Gastroesophageal sphincter (tissue), 4 donors: Measurements from ENCODE around the gene EPHA1. TPM values are rescaled to one million over a fixed set of nuclear protein-coding genes. Genes with fewer than 3 reads are reported as not detected.

Experiments used
- ATAC-seq: fragments of 150-250 bp; one replicate; pipeline ENCODE4 v1.9.1; 2016; ENCODE audit warnings: mild to moderate bottlenecking, moderate library complexity
- H3K27ac ChIP-seq, 4 donors: fragments of 200-600 bp; sonication (generic) in 3 of 4; 1 replicate in 3 of 4; 2 replicates in 1 of 4; pipeline ENCODE4 v1.5.1; 2016 to 2019
- H3K27me3 ChIP-seq: fragments of 200-600 bp; sonication (generic); one replicate; pipeline ENCODE4 v1.5.1; 2019
- H3K36me3 ChIP-seq, 2 donors: fragments of 200-600 bp; sonication (generic); one replicate each; pipeline ENCODE4 v1.5.1; 2019; ENCODE audit warnings: control low read depth in 1 of 2
- H3K4me1 ChIP-seq, 3 donors: fragments of 200-600 bp; sonication (generic); 1 replicate in 2 of 3; 2 replicates in 1 of 3; pipeline ENCODE4 v1.5.1; 2016 to 2019; ENCODE audit warnings: control low read depth in 2 of 3
- H3K4me3 ChIP-seq, 2 donors: fragments of 200-600 bp; sonication (generic); one replicate each; pipeline ENCODE4 v1.5.1; 2019; ENCODE audit warnings: mild to moderate bottlenecking in 1 of 2, moderate library complexity in 1 of 2
- H3K9me3 ChIP-seq, 3 donors: fragments of 200-600 bp; sonication (generic); one replicate each; pipeline ENCODE4 v1.5.1; 2017 to 2019; ENCODE audit warnings: control low read depth in 2 of 3
- CTCF ChIP-seq, 4 experiments: fragments of 200-600 bp in 2 of 4; fragments of 450-650 bp in 2 of 4; sonication (generic) in 1 of 4; IDR thresholded peaks; one replicate each; pipeline ENCODE4 v1.5.1; 2017 to 2019; ENCODE audit warnings: antibody characterized with exemption in 4 of 4, mild to moderate bottlenecking in 2 of 4, moderate library complexity in 2 of 4
- EP300 ChIP-seq: sonication (generic); formaldehyde crosslinking; IDR thresholded peaks from one replicate; pipeline ENCODE4 v1.6.1; 2017; ENCODE audit warnings: antibody characterized with exemption, mild to moderate bottlenecking
- POLR2A ChIP-seq, 2 donors: fragments of 450-650 bp; IDR thresholded peaks; one replicate each; pipeline ENCODE4 v1.6.1; 2017; ENCODE audit warnings: antibody characterized with exemption in 2 of 2, mild to moderate bottlenecking in 2 of 2, moderate library complexity in 1 of 2
- POLR2AphosphoS5 ChIP-seq: sonication (generic); formaldehyde crosslinking; IDR thresholded peaks from one replicate; pipeline ENCODE4 v1.6.1; 2017; ENCODE audit warnings: antibody characterized with exemption
- WGBS, 2 donors: methylation state at CpG; one replicate each; pipeline ENCODE4 v1.1.5; 2018; ENCODE audit warnings: low coverage in 1 of 2; 5-methylcytosine and 5-hydroxymethylcytosine counted together
- total RNA-seq, 4 donors: library from RNA; depleted of rRNA; stranded (reverse); fragments of >200 nt; gene quantifications; one replicate each; pipeline ENCODE4 v1.1.0, GENCODE V29; 2016

Gene EPHA1
- total RNA-seq, 4 donors from 2014 or later, result 0.78 to 2.5 TPM; not detected in 2

- TF ChIP-seq POLR2A (IDR thresholded peaks at IDR 0.05), result no peak
- Histone ChIP-seq H3K27ac (no peak overlapping the region), H3K4me1 (peaks cover 0 to 16% (median 0%) of the 10 kb centered on the region in 3 donors), H3K27me3 (no peaks in the 10 kb centered on the region), H3K36me3 (no peaks in the 10 kb centered on the region), H3K4me3 (no peak overlapping the region), H3K9me3 (no peaks in the 10 kb centered on the region)
- ATAC-seq, result no peak
- WGBS, 2 donors, result 81 to 100% methylated on average over 1 to 5 of the region's 8 CpGs
These were observed 9.5 kb downstream of the EPHA1 start for GRCh38 chr7:143399151-143399550.

DNA sequence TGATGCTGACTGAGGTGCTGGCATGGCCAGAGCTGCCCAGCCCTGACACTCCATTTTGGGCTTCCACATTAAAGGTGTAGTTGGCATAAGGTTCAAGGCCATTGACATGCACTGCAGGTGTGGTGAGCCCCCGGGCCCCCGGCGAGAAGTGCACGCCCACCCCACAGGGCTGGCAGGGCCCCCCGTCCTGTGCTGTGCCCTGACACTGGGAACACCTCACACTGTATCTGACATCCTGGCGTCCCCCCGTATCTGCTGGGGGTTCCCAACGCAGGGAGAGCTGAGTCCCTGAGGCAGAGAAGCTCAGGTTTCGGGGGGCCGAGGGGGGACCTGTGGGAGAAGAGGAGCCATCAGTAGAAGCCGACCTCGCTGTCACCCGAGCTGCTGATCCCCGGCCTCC lies 10.0 kb downstream of the EPHA1 start:
- peaks cover 0 to 18% (median 0%) of the 10 kb centered on the region in 3 donors for H3K4me1 ChIP-seq
- no peaks in the 10 kb centered on the region for H3K36me3 ChIP-seq
- H3K4me3 ChIP-seq, result no peak overlapping the region
- no peak overlapping the region for H3K27ac ChIP-seq
- WGBS, 2 donors, result 100% methylated on average over 4 of the region's 14 CpGs; no CpG with 5 or more reads in 1 of the 2 donors
- no peaks in the 10 kb centered on the region for H3K9me3 ChIP-seq
- TF ChIP-seq POLR2AphosphoS5 (no peak), POLR2A (IDR thresholded peaks at IDR 0.05) (no peak), CTCF (IDR thresholded peaks at IDR 0.05) (no peak), EP300 (no peak)
- ATAC-seq, result no peak
- H3K27me3 ChIP-seq, result no peaks in the 10 kb centered on the region

DNA sequence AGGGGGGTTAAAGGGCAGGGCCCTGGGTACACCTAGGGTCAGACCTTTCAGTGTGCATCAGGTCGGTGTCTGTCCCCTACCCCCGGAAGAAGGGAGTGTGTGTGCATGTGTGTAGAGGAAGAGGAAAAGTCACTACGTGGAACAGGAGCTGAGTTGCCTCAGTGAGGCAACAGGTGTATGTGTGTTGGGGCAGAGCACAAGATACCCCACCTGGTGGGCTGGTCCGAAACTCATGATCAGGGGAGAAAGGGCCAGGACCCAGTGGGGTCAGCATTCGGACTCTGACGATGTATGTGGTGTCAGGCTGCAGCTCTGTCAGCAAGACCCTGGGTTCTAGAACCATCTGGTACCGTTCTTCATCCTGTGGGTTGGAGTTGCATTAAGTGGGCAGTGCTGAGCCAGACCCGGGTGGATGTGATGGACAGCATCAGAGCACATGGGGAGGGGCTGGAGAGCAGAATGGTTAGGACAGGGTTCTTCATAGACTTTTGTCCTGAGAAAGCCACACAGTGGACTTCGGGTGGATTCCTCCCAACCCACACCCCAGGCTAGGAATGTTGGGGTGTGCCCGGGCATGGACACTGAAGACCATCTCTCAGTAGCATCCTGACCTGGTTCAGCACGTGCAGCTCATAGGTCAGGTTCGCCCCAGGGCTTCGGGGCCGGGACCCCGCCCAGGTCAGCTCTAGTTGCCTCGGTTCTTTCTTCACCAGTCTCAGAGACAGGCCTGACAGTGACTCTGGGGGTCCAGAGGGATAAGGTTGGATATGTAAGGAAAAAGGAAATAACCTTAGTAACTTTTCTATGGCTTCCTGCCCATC lies 10.7 kb downstream of the EPHA1 start:
- no peak for ATAC-seq
- Histone ChIP-seq H3K27ac (no peak overlapping the region), H3K27me3 (no peaks in the 10 kb centered on the region), H3K9me3 (no peaks in the 10 kb centered on the region), H3K4me3 (no peak overlapping the region), H3K4me1 (peaks cover 0 to 25% (median 6%) of the 10 kb centered on the region in 3 donors), H3K36me3 (no peaks in the 10 kb centered on the region)
- no peak for TF ChIP-seq CTCF (IDR thresholded peaks at IDR 0.05)
- no peak for TF ChIP-seq POLR2AphosphoS5
- no peak for TF ChIP-seq EP300
- no peak for TF ChIP-seq POLR2A (IDR thresholded peaks at IDR 0.05)
- 87 to 90% methylated on average over 10 of the region's 16 CpGs for WGBS, 2 donors

DNA sequence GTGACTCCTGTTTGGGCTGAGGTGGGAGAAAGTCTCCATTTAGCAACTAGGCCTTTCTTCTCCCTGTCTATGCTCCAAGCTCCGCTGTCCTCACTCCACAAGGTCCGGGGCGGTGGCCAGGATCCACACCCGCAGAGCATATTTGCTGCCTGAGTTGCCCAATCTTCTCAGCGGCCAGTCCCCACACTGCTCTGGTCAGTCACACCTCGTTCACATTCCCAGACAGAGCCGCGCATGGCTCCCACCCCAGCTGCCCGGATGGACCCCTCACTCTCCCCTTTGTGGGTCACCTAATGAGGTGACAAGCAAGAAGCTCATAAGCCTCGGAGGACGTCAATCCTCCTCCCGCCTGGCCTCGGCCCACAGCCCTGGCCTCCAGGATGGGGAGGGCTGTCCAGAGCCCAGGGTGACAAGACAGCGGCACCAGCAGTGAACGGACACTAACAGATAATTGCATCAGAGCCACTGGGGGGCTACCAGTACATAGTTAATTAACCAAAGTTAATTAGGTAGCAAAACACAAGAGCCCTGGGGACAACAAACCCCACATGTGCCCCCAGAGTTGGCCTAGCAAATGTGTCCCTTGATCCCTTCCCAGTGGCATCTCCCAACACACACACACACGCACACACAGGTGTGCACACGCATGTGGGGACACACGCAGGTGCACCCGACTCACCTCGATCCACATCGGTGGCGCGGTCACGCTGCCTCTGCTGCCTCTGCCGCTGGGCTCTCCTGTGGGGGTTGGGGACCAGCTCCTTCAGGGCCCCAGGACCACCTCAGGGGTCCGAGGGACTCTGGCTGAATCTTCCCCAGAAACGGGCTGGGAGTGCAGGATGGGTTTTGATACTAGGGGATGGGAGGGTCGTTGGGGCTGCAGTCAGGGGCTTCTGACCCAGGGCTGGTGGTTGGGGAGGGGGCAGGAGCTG lies 11.8 kb downstream of the EPHA1 start:
- no peak for ATAC-seq
- H3K9me3 ChIP-seq, result no peaks in the 10 kb centered on the region
- H3K36me3 ChIP-seq, result no peaks in the 10 kb centered on the region
- WGBS, 2 donors, result 60 to 90% methylated on average over 1 to 2 of the region's 28 CpGs
- TF ChIP-seq POLR2A (IDR thresholded peaks at IDR 0.05), result no peak
- TF ChIP-seq POLR2AphosphoS5, result no peak
- no peak for TF ChIP-seq CTCF (IDR thresholded peaks at IDR 0.05)
- no peak for TF ChIP-seq EP300
- H3K4me1 ChIP-seq, result peaks cover 0 to 35% (median 14%) of the 10 kb centered on the region in 3 donors
- no peaks in the 10 kb centered on the region for H3K27me3 ChIP-seq
- no peak overlapping the region for H3K4me3 ChIP-seq
- no peak overlapping the region for H3K27ac ChIP-seq

DNA sequence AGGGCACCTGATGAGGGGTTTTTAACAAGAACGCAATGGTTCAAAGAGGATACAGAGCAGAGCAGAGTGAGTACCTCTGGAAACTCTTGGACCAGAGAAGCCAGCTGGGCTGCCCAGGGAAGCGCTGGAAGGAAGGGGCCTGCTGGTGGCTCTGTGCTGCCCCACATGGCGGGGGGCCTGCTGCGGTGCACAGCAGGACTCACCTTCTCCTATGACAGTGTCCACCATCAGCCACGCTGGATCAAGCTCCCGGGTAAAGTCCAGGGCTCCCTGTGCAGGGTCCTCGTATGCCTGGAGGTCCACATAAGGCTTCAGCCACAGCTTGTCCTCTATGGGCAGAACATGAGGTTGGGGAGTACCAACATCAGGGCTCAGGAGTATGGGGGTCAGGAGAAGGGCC lies 12.5 kb downstream of the EPHA1 start:
- no peak for ATAC-seq
- Histone ChIP-seq H3K27ac (peak overlapping the region in 1 of 4 donors; percentile 33), H3K4me1 (peaks cover 0 to 43% (median 21%) of the 10 kb centered on the region in 3 donors), H3K9me3 (no peaks in the 10 kb centered on the region), H3K4me3 (no peak overlapping the region), H3K36me3 (no peaks in the 10 kb centered on the region), H3K27me3 (no peaks in the 10 kb centered on the region)
- 80 to 96% methylated on average over 4 to 5 of the region's 7 CpGs for WGBS, 2 donors
- no peak for TF ChIP-seq POLR2A (IDR thresholded peaks at IDR 0.05)
- TF ChIP-seq POLR2AphosphoS5, result no peak
- TF ChIP-seq CTCF (IDR thresholded peaks at IDR 0.05), result no peak
- TF ChIP-seq EP300, result no peak
